ENCODE data around the gene B3GNT3. TPM values are rescaled to one million over a fixed set of nuclear protein-coding genes. Genes with fewer than 3 reads are reported as not detected.

The B3GNT3 gene
- total RNA-seq, 1 donor from 2014 or later = not detected

GRCh38 chr19:17824339-17824738 lies 29.4 kb downstream of the B3GNT3 start:
- H3K27ac Mint-ChIP-seq (ENCODE audit: unreplicated experiment) = no peak overlapping the region
- no peaks in the 10 kb centered on the region for H3K9me3 Mint-ChIP-seq (ENCODE audit: unreplicated experiment)
- H3K4me3 Mint-ChIP-seq (ENCODE audit: unreplicated experiment) = no peak overlapping the region
- H3K27me3 Mint-ChIP-seq (ENCODE audit: unreplicated experiment) = peaks cover 13% of the 10 kb centered on the region
- no peaks in the 10 kb centered on the region for H3K36me3 Mint-ChIP-seq (ENCODE audit: unreplicated experiment)
- TF ChIP-seq CTCF (IDR thresholded peaks at IDR 0.05) = no peak
- DNase-seq (ENCODE audit: extremely low spot score, unreplicated experiment) = no peak
- H3K4me1 Mint-ChIP-seq (ENCODE audit: unreplicated experiment) = no peaks in the 10 kb centered on the region

GRCh38 chr19:17826508-17827056 lies 31.6 kb downstream of the B3GNT3 start:
- H3K27ac Mint-ChIP-seq (ENCODE audit: unreplicated experiment) = no peak overlapping the region
- no peak for TF ChIP-seq CTCF (IDR thresholded peaks at IDR 0.05)
- DNase-seq (ENCODE audit: extremely low spot score, unreplicated experiment) = no peak
- no peaks in the 10 kb centered on the region for H3K9me3 Mint-ChIP-seq (ENCODE audit: unreplicated experiment)
- H3K27me3 Mint-ChIP-seq (ENCODE audit: unreplicated experiment) = peaks cover 17% of the 10 kb centered on the region
- no peaks in the 10 kb centered on the region for H3K36me3 Mint-ChIP-seq (ENCODE audit: unreplicated experiment)
- H3K4me1 Mint-ChIP-seq (ENCODE audit: unreplicated experiment) = peaks cover 5% of the 10 kb centered on the region
- no peak overlapping the region for H3K4me3 Mint-ChIP-seq (ENCODE audit: unreplicated experiment)

DNA sequence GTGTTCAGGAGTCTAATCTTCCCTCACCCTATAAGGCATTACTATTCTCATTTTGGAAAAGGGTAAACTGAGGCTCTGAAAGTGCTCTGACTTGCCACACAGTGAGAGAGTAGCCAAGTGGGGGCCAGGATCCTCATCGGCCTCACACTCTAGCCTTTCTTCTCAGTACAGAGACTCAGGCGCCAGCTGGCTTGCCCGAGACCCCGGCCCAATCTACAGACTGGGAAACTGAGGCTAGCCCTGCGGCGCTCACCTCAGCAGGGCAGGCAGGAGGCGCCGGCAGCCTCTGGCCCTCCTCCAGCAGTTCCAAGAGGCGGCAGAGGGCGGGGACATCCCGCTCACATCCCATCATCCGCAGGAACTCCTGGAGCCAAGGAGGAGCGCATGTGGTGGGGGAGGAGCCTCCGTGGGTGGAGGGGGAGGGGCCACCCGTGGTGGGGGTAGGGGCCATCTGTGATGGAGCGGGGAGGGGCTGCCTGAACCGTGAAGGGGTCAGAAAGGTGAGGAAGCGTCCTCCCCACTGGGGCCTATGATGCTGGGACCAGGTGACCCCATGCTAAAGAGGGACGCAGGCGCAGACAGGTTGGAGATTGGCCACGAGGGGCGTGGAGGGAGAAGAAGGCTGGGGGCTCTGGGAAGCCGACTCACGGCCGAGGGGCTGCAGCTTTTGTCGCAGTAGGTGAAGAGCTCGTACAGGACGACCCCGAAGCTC lies 35.1 kb downstream of the B3GNT3 start:
- Mint-ChIP-seq H3K36me3 (ENCODE audit: unreplicated experiment) (no peaks in the 10 kb centered on the region), H3K27me3 (ENCODE audit: unreplicated experiment) (peaks cover 11% of the 10 kb centered on the region), H3K27ac (ENCODE audit: unreplicated experiment) (no peak overlapping the region), H3K4me3 (ENCODE audit: unreplicated experiment) (peak overlapping the region; percentile 73), H3K4me1 (ENCODE audit: unreplicated experiment) (peaks cover 5% of the 10 kb centered on the region), H3K9me3 (ENCODE audit: unreplicated experiment) (no peaks in the 10 kb centered on the region)
- DNase-seq (ENCODE audit: extremely low spot score, unreplicated experiment) = no peak
- no peak for TF ChIP-seq CTCF (IDR thresholded peaks at IDR 0.05)

GRCh38 chr19:17830567-17831418 lies 35.9 kb downstream of the B3GNT3 start:
- Mint-ChIP-seq H3K4me3 (ENCODE audit: unreplicated experiment) (peak overlapping the region; percentile 73), H3K4me1 (ENCODE audit: unreplicated experiment) (peaks cover 10% of the 10 kb centered on the region), H3K36me3 (ENCODE audit: unreplicated experiment) (no peaks in the 10 kb centered on the region), H3K9me3 (ENCODE audit: unreplicated experiment) (no peaks in the 10 kb centered on the region), H3K27me3 (ENCODE audit: unreplicated experiment) (peaks cover 12% of the 10 kb centered on the region), H3K27ac (ENCODE audit: unreplicated experiment) (no peak overlapping the region)
- no peak for DNase-seq (ENCODE audit: extremely low spot score, unreplicated experiment)
- TF ChIP-seq CTCF (IDR thresholded peaks at IDR 0.05) = no peak

DNA sequence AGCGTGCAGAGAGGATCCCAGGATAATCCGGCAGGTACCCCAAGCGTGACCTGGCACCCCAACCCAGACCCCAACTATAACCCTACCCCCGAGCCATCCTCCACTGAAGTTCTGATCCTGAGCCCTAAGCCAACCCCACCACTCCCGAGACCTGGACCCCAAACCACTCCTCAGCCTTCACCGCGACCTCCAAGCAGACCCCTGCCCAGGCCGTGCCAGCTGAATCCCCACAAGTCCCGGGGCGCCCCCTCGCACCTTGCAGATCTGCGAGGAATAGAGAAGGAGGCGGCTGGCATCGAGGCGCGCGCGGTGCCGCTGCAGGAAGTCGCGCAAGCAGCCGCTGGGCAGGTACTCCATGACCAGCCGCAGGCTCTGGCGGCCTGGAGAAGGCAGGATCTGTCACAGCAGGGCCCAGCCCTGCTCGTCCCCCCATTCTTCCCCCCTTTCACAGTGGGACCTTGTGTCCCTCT lies 36.5 kb downstream of the B3GNT3 start:
- Mint-ChIP-seq H3K4me3 (ENCODE audit: unreplicated experiment) (no peak overlapping the region), H3K27me3 (ENCODE audit: unreplicated experiment) (peaks cover 12% of the 10 kb centered on the region), H3K9me3 (ENCODE audit: unreplicated experiment) (no peaks in the 10 kb centered on the region), H3K4me1 (ENCODE audit: unreplicated experiment) (peaks cover 10% of the 10 kb centered on the region), H3K27ac (ENCODE audit: unreplicated experiment) (no peak overlapping the region), H3K36me3 (ENCODE audit: unreplicated experiment) (no peaks in the 10 kb centered on the region)
- TF ChIP-seq CTCF (IDR thresholded peaks at IDR 0.05) = no peak
- DNase-seq (ENCODE audit: extremely low spot score, unreplicated experiment) = no peak

All from osteocyte (in vitro differentiated cells).